Measurements from ENCODE around the gene PLCB4. TPM values are rescaled to one million over a fixed set of nuclear protein-coding genes. Genes with fewer than 3 reads are reported as not detected.

Gene PLCB4
- total RNA-seq, 4 donors from 2014 or later: 2.7 to 11.4 (median 6.5) TPM

- intact Hi-C loops (cut with DNase I; ENCODE audit: low total_unique reads): no loop called here
- H3K4me3 ChIP-seq (ENCODE audit: low read depth, poor library complexity, severe bottlenecking): no peak overlapping the region
- DNase-seq (ENCODE audit: low spot score in 2 of 2): no peak
- WGBS, 2 donors: 70 to 79% methylated on average over 2 of the region's 2 CpGs
- TF ChIP-seq POLR2A (IDR thresholded peaks at IDR 0.05) (no peak), CTCF (IDR thresholded peaks at IDR 0.05) (no peak)
Observed at GRCh38 chr20:9071976-9072726, 3.3 kb downstream of the PLCB4 start.

GRCh38 chr20:9072861-9073500 lies 4.1 kb downstream of the PLCB4 start:
- 50 to 53% methylated on average over 3 of the region's 3 CpGs for WGBS, 2 donors
- no peak overlapping the region for H3K4me3 ChIP-seq (ENCODE audit: low read depth, poor library complexity, severe bottlenecking)
- no peak for DNase-seq (ENCODE audit: low spot score in 2 of 2)
- intact Hi-C loops (cut with DNase I; ENCODE audit: low total_unique reads): no loop called here
- TF ChIP-seq POLR2A (IDR thresholded peaks at IDR 0.05): no peak
- no peak for TF ChIP-seq CTCF (IDR thresholded peaks at IDR 0.05)

- TF ChIP-seq POLR2A (IDR thresholded peaks at IDR 0.05): no peak
- no peak for TF ChIP-seq CTCF (IDR thresholded peaks at IDR 0.05)
- intact Hi-C loops (cut with DNase I; ENCODE audit: low total_unique reads): no loop called here
- no peak for DNase-seq (ENCODE audit: low spot score in 2 of 2)
- no peak overlapping the region for H3K4me3 ChIP-seq (ENCODE audit: low read depth, poor library complexity, severe bottlenecking)
- 70 to 74% methylated on average over 6 of the region's 6 CpGs for WGBS, 2 donors
Observed at GRCh38 chr20:9075264-9076095, 6.6 kb downstream of the PLCB4 start.

GRCh38 chr20:9076440-9076839 lies 7.6 kb downstream of the PLCB4 start:
- intact Hi-C loops (cut with DNase I; ENCODE audit: low total_unique reads): no loop called here
- TF ChIP-seq CTCF (IDR thresholded peaks at IDR 0.05) (no peak), POLR2A (IDR thresholded peaks at IDR 0.05) (no peak)
- WGBS, 2 donors: 81 to 82% methylated on average over 2 of the region's 2 CpGs
- H3K4me3 ChIP-seq (ENCODE audit: low read depth, poor library complexity, severe bottlenecking): no peak overlapping the region
- no peak for DNase-seq (ENCODE audit: low spot score in 2 of 2)

- intact Hi-C loops (cut with DNase I; ENCODE audit: low total_unique reads): no loop called here
- no peak for DNase-seq (ENCODE audit: low spot score in 2 of 2)
- TF ChIP-seq POLR2A (IDR thresholded peaks at IDR 0.05): no peak
- TF ChIP-seq CTCF (IDR thresholded peaks at IDR 0.05): no peak
- H3K4me3 ChIP-seq (ENCODE audit: low read depth, poor library complexity, severe bottlenecking): no peak overlapping the region
- WGBS, 2 donors: 74 to 82% methylated on average over 5 of the region's 5 CpGs
Observed at GRCh38 chr20:9078826-9079731, 10.2 kb downstream of the PLCB4 start.

Measured in lower leg skin (tissue), 4 donors.